Neural progenitor cell (in vitro differentiated cells): Measurements from ENCODE around the gene MYH10.

Source experiments
- CTCF ChIP-seq: fragments of 200-600 bp; sonication (generic); IDR thresholded peaks from 2 replicates; pipeline ENCODE4 v1.5.1; 2017; ENCODE audit warnings: antibody characterized with exemption, mild to moderate bottlenecking
- EZH2 ChIP-seq: fragments of 200-600 bp; sonication (generic); IDR thresholded peaks from 2 replicates; pipeline ENCODE4 v1.6.1; 2017; ENCODE audit warnings: antibody characterized with exemption, mild to moderate bottlenecking, moderate library complexity
- EZH2phosphoT487 ChIP-seq: fragments of 200-600 bp; sonication (generic); IDR thresholded peaks from 2 replicates; pipeline ENCODE4 v1.6.1; 2017; ENCODE audit warnings: antibody characterized with exemption

GRCh38 chr17:8576559-8577294 lies 53.8 kb downstream of the MYH10 start:
- TF ChIP-seq CTCF (no peak), EZH2phosphoT487 (no peak), EZH2 (no peak)
